Gastroesophageal sphincter (tissue), 4 donors: Measurements from ENCODE around the gene CSAG1. TPM values are rescaled to one million over a fixed set of nuclear protein-coding genes. Genes with fewer than 3 reads are reported as not detected.
"Not testable (repeated sequence)": the region's sequence is repeated elsewhere in the genome, so short reads cannot be mapped to it uniquely, and the experiment has no call there.

Source experiments
- ATAC-seq: fragments of 150-250 bp; one replicate; pipeline ENCODE4 v1.9.1; 2016; ENCODE audit warnings: mild to moderate bottlenecking, moderate library complexity
- H3K27ac ChIP-seq, 4 donors: fragments of 200-600 bp; sonication (generic) in 3 of 4; 1 replicate in 3 of 4; 2 replicates in 1 of 4; pipeline ENCODE4 v1.5.1; 2016 to 2019
- H3K27me3 ChIP-seq: fragments of 200-600 bp; sonication (generic); one replicate; pipeline ENCODE4 v1.5.1; 2019
- H3K36me3 ChIP-seq, 2 donors: fragments of 200-600 bp; sonication (generic); one replicate each; pipeline ENCODE4 v1.5.1; 2019; ENCODE audit warnings: control low read depth in 1 of 2
- H3K4me1 ChIP-seq, 3 donors: fragments of 200-600 bp; sonication (generic); 1 replicate in 2 of 3; 2 replicates in 1 of 3; pipeline ENCODE4 v1.5.1; 2016 to 2019; ENCODE audit warnings: control low read depth in 2 of 3
- H3K4me3 ChIP-seq, 2 donors: fragments of 200-600 bp; sonication (generic); one replicate each; pipeline ENCODE4 v1.5.1; 2019; ENCODE audit warnings: mild to moderate bottlenecking in 1 of 2, moderate library complexity in 1 of 2
- H3K9me3 ChIP-seq, 3 donors: fragments of 200-600 bp; sonication (generic); one replicate each; pipeline ENCODE4 v1.5.1; 2017 to 2019; ENCODE audit warnings: control low read depth in 2 of 3
- WGBS, 2 donors: methylation state at CpG; one replicate each; pipeline ENCODE4 v1.1.5; 2018; ENCODE audit warnings: low coverage in 1 of 2; 5-methylcytosine and 5-hydroxymethylcytosine counted together
- total RNA-seq, 4 donors: library from RNA; depleted of rRNA; stranded (reverse); fragments of >200 nt; gene quantifications; one replicate each; pipeline ENCODE4 v1.1.0, GENCODE V29; 2016

Gene CSAG1
- total RNA-seq, 4 donors from 2014 or later = not detected

GRCh38 chrX:152709173-152709572 lies 24.3 kb downstream of the CSAG1 start, which contains the start of gene CSAG2:
CSAG2 (minus strand) TSS chrX:152709273; CDS start chrX:152709112, 161 bp downstream.
- WGBS, 2 donors = no CpG with 5 or more reads among the region's 2 CpGs
- H3K27me3 ChIP-seq, H3K4me3 ChIP-seq, H3K27ac ChIP-seq, H3K36me3 ChIP-seq, H3K4me1 ChIP-seq, ATAC-seq, H3K9me3 ChIP-seq: not testable (repeated sequence)

- ATAC-seq = not testable (repeated sequence)
Observed at GRCh38 chrX:152706500-152706899, 27.0 kb downstream of the CSAG1 start.

GRCh38 chrX:152700390-152700789 lies 33.1 kb downstream of the CSAG1 start:
- H3K27me3 ChIP-seq, H3K9me3 ChIP-seq, H3K27ac ChIP-seq, H3K4me3 ChIP-seq, H3K4me1 ChIP-seq, H3K36me3 ChIP-seq, ATAC-seq: not testable (repeated sequence)
- WGBS, 2 donors = 100% methylated on average over 3 of the region's 5 CpGs; no CpG with 5 or more reads in 1 of the 2 donors

More at GRCh38 chrX:152706500-152706899, 27.0 kb downstream of the CSAG1 start:
- 40% methylated on average over 1 of the region's 7 CpGs; no CpG with 5 or more reads in 1 of the 2 donors for WGBS, 2 donors
- not testable (repeated sequence) for H3K27me3 ChIP-seq, H3K9me3 ChIP-seq, H3K36me3 ChIP-seq, H3K4me1 ChIP-seq, H3K4me3 ChIP-seq, H3K27ac ChIP-seq

- not testable (repeated sequence) for H3K36me3 ChIP-seq, H3K4me3 ChIP-seq, H3K9me3 ChIP-seq, H3K27ac ChIP-seq, ATAC-seq, H3K4me1 ChIP-seq, H3K27me3 ChIP-seq
- no CpG with 5 or more reads among the region's 34 CpGs for WGBS, 2 donors
Observed at GRCh38 chrX:152697952-152698931, 35.3 kb downstream of the CSAG1 start, which contains the start of gene MAGEA3. MAGEA3 (plus strand) TSS chrX:152698794; CDS start chrX:152700833, 2,039 bp downstream.

- not testable (repeated sequence) for H3K36me3 ChIP-seq, H3K27ac ChIP-seq, H3K9me3 ChIP-seq, H3K4me3 ChIP-seq, H3K4me1 ChIP-seq, H3K27me3 ChIP-seq
- no CpG with 5 or more reads among the region's 3 CpGs for WGBS, 2 donors
- peak; percentile 16 for ATAC-seq
Observed at GRCh38 chrX:152681012-152681411, 52.5 kb downstream of the CSAG1 start.

Other genes with a start within 250 kb of the CSAG1 start
- gene GABRQ, start 95.8 kb downstream of the CSAG1 start, total RNA-seq = under 1 TPM in 1 of 4 donors, not detected in 3; 0.07 TPM
- not detected for gene MAGEA3, start 34.9 kb downstream of the CSAG1 start, total RNA-seq
- not detected for gene CSAG2, start 24.4 kb downstream of the CSAG1 start, total RNA-seq
- gene MAGEA2B, start 19.1 kb downstream of the CSAG1 start, total RNA-seq = not detected
- gene MAGEA12, start within 50 bp of the CSAG1 start, total RNA-seq = not detected
- not detected for gene MAGEA2, start 20.1 kb upstream of the CSAG1 start, total RNA-seq
- not detected for gene CSAG3, start 25.5 kb upstream of the CSAG1 start, total RNA-seq
- not detected for gene MAGEA6, start 36.0 kb upstream of the CSAG1 start, total RNA-seq
- 10 to 100 TPM; 53.0 to 75.2 (median 60.3) TPM for gene CETN2, start 97.0 kb upstream of the CSAG1 start, total RNA-seq
- gene NSDHL, start 97.3 kb upstream of the CSAG1 start, total RNA-seq = 10 to 100 TPM in 3 of 4 donors, 1 to 10 TPM in 1; 3.7 to 14.2 (median 10.8) TPM
- 10 to 100 TPM in 1 of 4 donors, 1 to 10 TPM in 3; 2.7 to 13.7 (median 3.6) TPM for gene ZNF185, start 164.3 kb upstream of the CSAG1 start, total RNA-seq